ENCODE results near the gene NQO1.

- no peak for TF ChIP-seq POLR2A (IDR thresholded peaks at IDR 0.05; ENCODE audit: borderline replicate concordance, extremely low read depth, insufficient read depth, insufficient read length)
- TF ChIP-seq EZH2phosphoT487 (IDR thresholded peaks at IDR 0.05; ENCODE audit: borderline replicate concordance) = no peak
- peak in 1 of 3 experiments; percentile 31; a peak in 2 of 6 replicates for TF ChIP-seq CTCF (IDR thresholded peaks at IDR 0.05 in 2 of 3, conservative IDR thresholded peaks at IDR 0.05 in 1 of 3; ENCODE audit: borderline replicate concordance in 1 of 3, insufficient read depth in 1 of 3, low read depth in 2 of 3, low read length in 2 of 3)
- no peak for TF ChIP-seq ZNF274 (IDR thresholded peaks at IDR 0.05; ENCODE audit: low read depth, low read length)
- TF ChIP-seq RAD21 (IDR thresholded peaks at IDR 0.05; ENCODE audit: low read depth) = no peak
- TF ChIP-seq EZH2 (IDR thresholded peaks at IDR 0.05) = no peak
- TF ChIP-seq, protein P1, sequence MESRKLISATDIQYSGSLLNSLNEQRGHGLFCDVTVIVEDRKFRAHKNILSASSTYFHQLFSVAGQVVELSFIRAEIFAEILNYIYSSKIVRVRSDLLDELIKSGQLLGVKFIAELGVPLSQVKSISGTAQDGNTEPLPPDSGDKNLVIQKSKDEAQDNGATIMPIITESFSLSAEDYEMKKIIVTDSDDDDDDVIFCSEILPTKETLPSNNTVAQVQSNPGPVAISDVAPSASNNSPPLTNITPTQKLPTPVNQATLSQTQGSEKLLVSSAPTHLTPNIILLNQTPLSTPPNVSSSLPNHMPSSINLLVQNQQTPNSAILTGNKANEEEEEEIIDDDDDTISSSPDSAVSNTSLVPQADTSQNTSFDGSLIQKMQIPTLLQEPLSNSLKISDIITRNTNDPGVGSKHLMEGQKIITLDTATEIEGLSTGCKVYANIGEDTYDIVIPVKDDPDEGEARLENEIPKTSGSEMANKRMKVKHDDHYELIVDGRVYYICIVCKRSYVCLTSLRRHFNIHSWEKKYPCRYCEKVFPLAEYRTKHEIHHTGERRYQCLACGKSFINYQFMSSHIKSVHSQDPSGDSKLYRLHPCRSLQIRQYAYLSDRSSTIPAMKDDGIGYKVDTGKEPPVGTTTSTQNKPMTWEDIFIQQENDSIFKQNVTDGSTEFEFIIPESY (IDR thresholded peaks at IDR 0.05; ENCODE audit: extremely low read depth, insufficient replicate concordance, low read length) = no peak
- TF ChIP-seq SP1 (IDR thresholded peaks at IDR 0.05; ENCODE audit: low read depth) = no peak
- no peak for TF ChIP-seq EGR1 (IDR thresholded peaks at IDR 0.05; ENCODE audit: low read depth)
These were observed 13.3 kb downstream of the NQO1 start for GRCh38 chr16:69712914-69713581.
